Right lobe of liver (tissue), 6 donors: ENCODE measurements around the gene REC114. TPM values are rescaled to one million over a fixed set of nuclear protein-coding genes. Genes with fewer than 3 reads are reported as not detected.

Source experiments
- ATAC-seq, 4 donors: fragments of 200-7000 bp; cut with Tn5 transposase; one replicate each; pipeline ENCODE4 v1.9.1; 2020; ENCODE audit warnings: mild to moderate bottlenecking in 4 of 4, moderate library complexity in 4 of 4
- DNase-seq, 3 donors: peaks; one replicate each; pipeline ENCODE4 v3.0.0-alpha.2; 2020
- H3K27ac ChIP-seq, 3 donors: fragments of 200-600 bp; one replicate each; pipeline ENCODE4 v1.8.0; 2022
- H3K27me3 ChIP-seq, 2 donors: fragments of 200-600 bp; one replicate each; pipeline ENCODE4 v1.8.0; 2022
- H3K36me3 ChIP-seq, 4 donors: fragments of 200-600 bp; sonication (generic) in 1 of 4; one replicate each; pipeline versions ENCODE4 v1.5.1 to v1.8.0; 2017 to 2022; ENCODE audit warnings: control low read depth in 1 of 4
- H3K4me1 ChIP-seq, 4 donors: fragments of 200-600 bp; sonication (generic) in 1 of 4; one replicate each; pipeline versions ENCODE4 v1.5.1 to v1.8.0; 2017 to 2022; ENCODE audit warnings: control low read depth in 1 of 4
- H3K4me3 ChIP-seq, 3 donors: fragments of 200-600 bp; one replicate each; pipeline ENCODE4 v1.8.0; 2022
- H3K9me3 ChIP-seq, 4 donors: fragments of 200-600 bp; sonication (generic) in 1 of 4; one replicate each; pipeline versions ENCODE4 v1.5.1 to v1.8.0; 2017 to 2022; ENCODE audit warnings: control low read depth in 1 of 4
- POLR2A ChIP-seq: fragments of 450-650 bp; IDR thresholded peaks from one replicate; pipeline ENCODE4 v1.6.1; 2017; ENCODE audit warnings: antibody characterized with exemption, mild to moderate bottlenecking
- WGBS: methylation state at CpG from one replicate; pipeline ENCODE4 v1.1.6; 2018; ENCODE audit warnings: low coverage, low lambda C conversion rate; ENCODE audit not compliant: insufficient coverage; ENCODE audit errors: missing lambda C conversion rate; 5-methylcytosine and 5-hydroxymethylcytosine counted together
- intact Hi-C, 2 donors: fragments of 100-400 bp; cut with DNase I; formaldehyde crosslinking; loops; one replicate each; pipeline versions ENCODE4 v1.11.2 to v1.14.1; 2022
- long read RNA-seq: library from polyadenylated mRNA; unstranded; transcript quantifications from one replicate; pipeline ENCODE4 v2.0.0, GENCODE V29; 2019
- total RNA-seq, 6 experiments: library from RNA; depleted of rRNA in 2 of 6; stranded (reverse); fragments of >200 nt in 2 of 6; fragmentation: NEBNext Ultra II Directional in 3 of 6; extraction: Animal tissue kit (Norgen Biotek cat#: 25700) in 3 of 6; gene quantifications; one replicate each; pipeline versions ENCODE4 v1.1.0 to v1.2.4, GENCODE V29; 2016 to 2023
- TF ChIP-seq, protein P1 (sequence below), 4 donors: fragments of 200-600 bp in 3 of 4; fragments of 450-650 bp in 1 of 4; IDR thresholded peaks; one replicate each; pipeline versions ENCODE4 v1.5.1 to v1.8.0; 2016 to 2022; ENCODE audit warnings: antibody characterized with exemption in 4 of 4, mild to moderate bottlenecking in 2 of 4
- donor health status: DM: no; HTN: yes; CAD: no.
- donor health status: DM: no; HTN: no; CAD: no.
- donor health status: DM: no; HTN: no; CAD: no.
- donor health status: DM: no; HTN: yes; CAD: no.
- donor health status: DM: no; HTN: yes; CAD: no.

REC114 gene, protein sequence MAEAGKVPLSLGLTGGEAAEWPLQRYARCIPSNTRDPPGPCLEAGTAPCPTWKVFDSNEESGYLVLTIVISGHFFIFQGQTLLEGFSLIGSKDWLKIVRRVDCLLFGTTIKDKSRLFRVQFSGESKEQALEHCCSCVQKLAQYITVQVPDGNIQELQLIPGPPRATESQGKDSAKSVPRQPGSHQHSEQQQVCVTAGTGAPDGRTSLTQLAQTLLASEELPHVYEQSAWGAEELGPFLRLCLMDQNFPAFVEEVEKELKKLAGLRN
- not detected for total RNA-seq
- long read RNA-seq: 0 reads

DNA sequence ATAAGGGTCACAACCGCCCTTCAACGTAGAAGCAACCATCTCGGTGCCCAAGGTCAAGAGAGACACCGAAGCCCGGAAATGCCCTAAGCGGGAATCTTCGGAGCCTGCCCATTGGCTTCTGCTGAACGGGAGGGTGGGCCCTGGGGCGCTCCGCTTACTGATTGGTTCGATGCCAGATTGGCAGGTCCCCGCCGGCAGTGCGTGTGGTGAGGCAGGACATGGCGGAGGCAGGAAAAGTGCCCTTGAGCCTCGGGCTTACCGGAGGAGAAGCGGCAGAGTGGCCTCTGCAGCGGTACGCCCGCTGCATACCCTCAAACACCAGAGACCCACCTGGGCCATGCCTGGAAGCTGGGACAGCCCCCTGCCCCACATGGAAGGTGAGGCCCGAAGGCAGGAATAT is at the start of gene REC114:
REC114 (plus strand) TSS at position 197 of the 400 bp plus-strand sequence; CDS start at position 219, 22 bp downstream.
- DNase-seq: no peak
- Histone ChIP-seq H3K36me3 (no peaks in the 10 kb centered on the region), H3K4me3 (no peak within 1 kb of the TSS), H3K27me3 (no peaks in the 10 kb centered on the region), H3K9me3 (no peaks in the 10 kb centered on the region), H3K27ac (no peak within 1 kb of the TSS), H3K4me1 (no peaks in the 10 kb centered on the region)
- no peak for ATAC-seq
- intact Hi-C loops: no loop called here
- 84% methylated on average over 12 of the region's 22 CpGs for WGBS
- TF ChIP-seq, protein P1, sequence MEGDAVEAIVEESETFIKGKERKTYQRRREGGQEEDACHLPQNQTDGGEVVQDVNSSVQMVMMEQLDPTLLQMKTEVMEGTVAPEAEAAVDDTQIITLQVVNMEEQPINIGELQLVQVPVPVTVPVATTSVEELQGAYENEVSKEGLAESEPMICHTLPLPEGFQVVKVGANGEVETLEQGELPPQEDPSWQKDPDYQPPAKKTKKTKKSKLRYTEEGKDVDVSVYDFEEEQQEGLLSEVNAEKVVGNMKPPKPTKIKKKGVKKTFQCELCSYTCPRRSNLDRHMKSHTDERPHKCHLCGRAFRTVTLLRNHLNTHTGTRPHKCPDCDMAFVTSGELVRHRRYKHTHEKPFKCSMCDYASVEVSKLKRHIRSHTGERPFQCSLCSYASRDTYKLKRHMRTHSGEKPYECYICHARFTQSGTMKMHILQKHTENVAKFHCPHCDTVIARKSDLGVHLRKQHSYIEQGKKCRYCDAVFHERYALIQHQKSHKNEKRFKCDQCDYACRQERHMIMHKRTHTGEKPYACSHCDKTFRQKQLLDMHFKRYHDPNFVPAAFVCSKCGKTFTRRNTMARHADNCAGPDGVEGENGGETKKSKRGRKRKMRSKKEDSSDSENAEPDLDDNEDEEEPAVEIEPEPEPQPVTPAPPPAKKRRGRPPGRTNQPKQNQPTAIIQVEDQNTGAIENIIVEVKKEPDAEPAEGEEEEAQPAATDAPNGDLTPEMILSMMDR (IDR thresholded peaks at IDR 0.05): no peak
- no peak for TF ChIP-seq POLR2A

DNA sequence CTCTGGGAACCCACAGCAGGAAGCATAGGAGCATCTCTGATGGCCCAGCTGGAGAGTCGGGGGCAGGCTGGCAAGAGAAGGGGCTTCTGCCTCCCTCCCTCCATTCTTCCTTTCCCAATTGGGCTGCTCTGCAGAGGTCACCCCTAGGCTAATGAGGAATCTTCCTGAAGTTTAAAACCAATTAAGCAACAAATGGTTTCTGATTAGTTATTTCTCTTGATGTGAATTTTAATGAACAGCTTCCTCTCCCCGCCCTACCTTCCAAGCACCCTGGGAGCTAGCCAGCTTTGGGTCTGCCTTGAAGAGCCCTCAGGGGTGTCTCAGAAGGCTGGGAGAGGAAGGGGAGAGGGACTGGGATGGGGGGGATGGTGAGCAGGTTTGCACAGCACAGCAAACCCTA is 49.6 kb upstream of the REC114 start:
- Histone ChIP-seq H3K36me3 (no peaks in the 10 kb centered on the region), H3K27ac (no peak overlapping the region), H3K4me1 (no peaks in the 10 kb centered on the region), H3K4me3 (no peak overlapping the region), H3K27me3 (no peaks in the 10 kb centered on the region), H3K9me3 (no peaks in the 10 kb centered on the region)
- ATAC-seq (no peak), DNase-seq (no peak)
- TF ChIP-seq, protein P1 (IDR thresholded peaks at IDR 0.05): no peak
- TF ChIP-seq POLR2A: no peak
- intact Hi-C loops: no loop called here
- WGBS: 45% methylated on average over 2 of the region's 2 CpGs

DNA sequence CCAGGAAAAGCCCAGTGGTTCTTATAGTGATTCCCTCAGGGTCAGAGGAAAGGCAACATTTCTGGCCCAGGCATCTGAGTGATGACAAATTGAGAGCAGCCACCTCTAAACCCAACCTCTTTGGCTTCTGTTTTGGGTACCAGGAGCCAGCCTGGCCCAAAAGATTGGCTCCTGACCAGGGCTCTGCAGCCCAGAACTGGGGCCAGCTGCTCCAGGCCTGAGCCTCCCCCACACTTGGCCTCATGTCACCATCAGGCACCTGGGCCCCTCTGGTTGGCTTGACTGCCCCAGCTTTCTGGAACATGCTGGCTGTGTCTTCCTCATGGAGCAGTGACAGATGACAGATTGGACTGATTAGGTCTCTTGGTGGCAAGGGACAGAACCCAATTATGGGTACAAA is 48.2 kb upstream of the REC114 start:
- Histone ChIP-seq H3K9me3 (no peaks in the 10 kb centered on the region), H3K27ac (no peak overlapping the region), H3K4me3 (no peak overlapping the region), H3K36me3 (no peaks in the 10 kb centered on the region), H3K4me1 (no peaks in the 10 kb centered on the region), H3K27me3 (no peaks in the 10 kb centered on the region)
- no peak for DNase-seq
- no peak for ATAC-seq
- intact Hi-C loops: no loop called here
- TF ChIP-seq, protein P1 (IDR thresholded peaks at IDR 0.05): no peak
- no peak for TF ChIP-seq POLR2A

DNA sequence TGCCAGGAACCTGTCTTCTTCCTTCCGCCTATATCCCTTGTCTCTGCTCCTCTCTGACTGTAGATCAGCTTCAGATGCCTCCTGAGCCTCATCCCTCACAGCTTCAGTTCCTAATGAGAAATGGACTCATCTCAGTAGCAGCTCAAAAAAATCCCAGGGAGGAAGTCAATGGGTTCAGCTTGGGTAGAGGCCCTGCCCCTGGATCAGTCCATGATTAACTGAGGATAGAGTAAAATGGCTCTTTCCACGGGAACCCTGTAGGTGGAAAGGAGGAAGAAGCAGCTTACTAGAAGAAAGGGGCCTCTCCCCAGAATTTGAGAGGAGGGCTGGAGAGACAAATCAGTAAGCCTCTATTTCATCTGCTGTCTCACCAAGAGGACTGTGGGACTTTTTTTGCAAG is 47.3 kb upstream of the REC114 start:
- ATAC-seq (no peak), DNase-seq (no peak)
- H3K27ac ChIP-seq: no peak overlapping the region
- H3K4me3 ChIP-seq: no peak overlapping the region
- intact Hi-C loops: no loop called here
- H3K4me1 ChIP-seq: no peaks in the 10 kb centered on the region
- H3K36me3 ChIP-seq: no peaks in the 10 kb centered on the region
- no peaks in the 10 kb centered on the region for H3K9me3 ChIP-seq
- WGBS: 83% methylated on average over 2 of the region's 2 CpGs
- no peak for TF ChIP-seq POLR2A
- TF ChIP-seq, protein P1 (IDR thresholded peaks at IDR 0.05): no peak
- no peaks in the 10 kb centered on the region for H3K27me3 ChIP-seq

DNA sequence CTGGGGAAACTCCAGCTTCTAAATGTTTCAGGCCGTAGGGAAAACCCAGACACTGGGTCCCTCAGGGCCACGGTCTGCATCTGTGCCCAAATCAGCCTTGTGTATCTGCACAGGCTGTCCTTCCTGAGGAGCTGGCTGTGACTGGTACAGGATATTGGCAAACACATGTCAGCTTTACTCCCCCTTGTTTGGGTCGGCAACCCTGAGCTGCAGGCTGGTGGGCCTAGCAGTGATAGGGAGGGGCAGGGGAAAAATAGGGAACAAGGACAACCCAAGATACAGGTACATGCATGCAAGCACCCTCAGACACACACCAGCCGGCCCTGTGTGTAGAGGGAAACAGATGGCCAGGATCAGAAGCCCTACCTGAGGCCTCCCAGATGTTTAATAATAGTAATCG is 45.5 kb upstream of the REC114 start:
- Histone ChIP-seq H3K27me3 (no peaks in the 10 kb centered on the region), H3K9me3 (no peaks in the 10 kb centered on the region), H3K4me1 (no peaks in the 10 kb centered on the region), H3K4me3 (no peak overlapping the region), H3K36me3 (no peaks in the 10 kb centered on the region), H3K27ac (no peak overlapping the region)
- WGBS: 0% methylated on average over 1 of the region's 5 CpGs
- intact Hi-C loops: no loop called here
- DNase-seq: no peak
- no peak for ATAC-seq
- TF ChIP-seq, protein P1 (IDR thresholded peaks at IDR 0.05): no peak
- TF ChIP-seq POLR2A: no peak
